Upper lobe of left lung (tissue), 6 donors: Measurements from ENCODE around the gene ITGB1BP1. TPM values are rescaled to one million over a fixed set of nuclear protein-coding genes. Genes with fewer than 3 reads are reported as not detected.

Experiments used
- ATAC-seq, 2 donors: fragments of 200-7000 bp; cut with Tn5 transposase; one replicate each; pipeline ENCODE4 v1.9.1; 2022; ENCODE audit warnings: mild to moderate bottlenecking in 2 of 2, moderate library complexity in 2 of 2; ENCODE audit not compliant: low FRiP score in 2 of 2
- DNase-seq, 2 donors: peaks; one replicate each; pipeline ENCODE4 v3.0.0-alpha.2; 2019 to 2020
- H3K27ac ChIP-seq, 4 donors: fragments of 200-600 bp; sonication (generic); one replicate each; pipeline ENCODE4 v1.5.1; 2016 to 2019
- H3K27me3 ChIP-seq, 4 donors: fragments of 200-600 bp; sonication (generic); one replicate each; pipeline ENCODE4 v1.5.1; 2017 to 2019
- H3K36me3 ChIP-seq, 4 donors: fragments of 200-600 bp; sonication (generic); one replicate each; pipeline ENCODE4 v1.5.1; 2016 to 2019
- H3K4me1 ChIP-seq, 4 donors: fragments of 200-600 bp; sonication (generic); one replicate each; pipeline ENCODE4 v1.5.1; 2018 to 2019
- H3K4me3 ChIP-seq, 4 donors: fragments of 200-600 bp; sonication (generic); one replicate each; pipeline ENCODE4 v1.5.1; 2017 to 2019; ENCODE audit warnings: mild to moderate bottlenecking in 2 of 4, moderate library complexity in 1 of 4
- H3K9me3 ChIP-seq, 4 donors: fragments of 200-600 bp; sonication (generic); one replicate each; pipeline ENCODE4 v1.5.1; 2018 to 2019
- CTCF ChIP-seq, 6 experiments: fragments of 450-650 bp in 4 of 6; fragments of 200-600 bp in 2 of 6; sonication (generic) in 2 of 6; IDR thresholded peaks; one replicate each; pipeline ENCODE4 v1.5.1; 2016 to 2019; ENCODE audit warnings: antibody characterized with exemption in 6 of 6
- EP300 ChIP-seq, 4 donors: sonication (generic); formaldehyde crosslinking; IDR thresholded peaks; one replicate each; pipeline ENCODE4 v1.5.1; 2017; ENCODE audit warnings: antibody characterized with exemption in 4 of 4, control low read depth in 2 of 4
- POLR2A ChIP-seq, 4 donors: fragments of 450-650 bp; IDR thresholded peaks; one replicate each; pipeline ENCODE4 v1.5.1; 2016 to 2017; ENCODE audit warnings: antibody characterized with exemption in 4 of 4, mild to moderate bottlenecking in 2 of 4
- POLR2AphosphoS5 ChIP-seq, 2 donors: sonication (generic); formaldehyde crosslinking; IDR thresholded peaks; one replicate each; pipeline ENCODE4 v1.5.1; 2017; ENCODE audit warnings: antibody characterized with exemption in 2 of 2
- WGBS, 2 donors: methylation state at CpG; one replicate each; pipeline ENCODE4 v1.1.5; 2017 to 2018; 5-methylcytosine and 5-hydroxymethylcytosine counted together
- total RNA-seq, 6 donors: library from RNA; depleted of rRNA in 4 of 6; stranded (reverse); fragments of >200 nt in 4 of 6; gene quantifications; one replicate each; pipeline versions ENCODE4 v1.1.0 to v1.2.1, GENCODE V29; 2016 to 2021
- donor health status: DM: no; HTN: no; CAD: no; lungs with moderate emphysema.
- donor health status: DM: no; HTN: yes; CAD: no; lungs with severe emphysema.

Gene ITGB1BP1
- total RNA-seq, 6 donors from 2014 or later = 25.1 to 87.2 (median 39.1) TPM

- Histone ChIP-seq H3K4me3 (no peak overlapping the region), H3K9me3 (no peaks in the 10 kb centered on the region), H3K27me3 (no peaks in the 10 kb centered on the region), H3K36me3 (peaks cover 16 to 52% (median 29%) of the 10 kb centered on the region in 4 donors), H3K4me1 (peaks cover 7 to 12% (median 11%) of the 10 kb centered on the region in 4 donors), H3K27ac (no peak overlapping the region)
- 82 to 95% methylated on average over 5 of the region's 5 CpGs for WGBS, 2 donors
- no peak for TF ChIP-seq CTCF (IDR thresholded peaks at IDR 0.05)
- no peak for TF ChIP-seq POLR2A (IDR thresholded peaks at IDR 0.05)
- no peak for TF ChIP-seq POLR2AphosphoS5 (IDR thresholded peaks at IDR 0.05)
- no peak for TF ChIP-seq EP300 (IDR thresholded peaks at IDR 0.05)
- DNase-seq = no peak
- no peak for ATAC-seq
Observed at GRCh38 chr2:9428965-9429577, 5.7 kb upstream of the ITGB1BP1 start.

- H3K36me3 ChIP-seq = peaks cover 0 to 8% (median 3%) of the 10 kb centered on the region in 4 donors
- H3K4me1 ChIP-seq = peaks cover 17 to 31% (median 23%) of the 10 kb centered on the region in 4 donors
- TF ChIP-seq POLR2AphosphoS5 (IDR thresholded peaks at IDR 0.05) (no peak), POLR2A (IDR thresholded peaks at IDR 0.05) (no peak), CTCF (IDR thresholded peaks at IDR 0.05) (no peak), EP300 (IDR thresholded peaks at IDR 0.05) (no peak)
- ATAC-seq (no peak), DNase-seq (no peak)
- no peaks in the 10 kb centered on the region for H3K9me3 ChIP-seq
- H3K27me3 ChIP-seq = no peaks in the 10 kb centered on the region
- H3K4me3 ChIP-seq = peak overlapping the region; percentile 78 to 99 (median 89)
- 54 to 64% methylated on average over 11 of the region's 11 CpGs for WGBS, 2 donors
- peak overlapping the region in 2 of 4 donors; percentile 92 to 95 for H3K27ac ChIP-seq
Observed at GRCh38 chr2:9424447-9425164, 1.3 kb upstream of the ITGB1BP1 start.

- ATAC-seq = peak in 1 of 2 donors; percentile 38
- no peaks in the 10 kb centered on the region for H3K9me3 ChIP-seq
- H3K4me3 ChIP-seq = peak overlapping the region; percentile 78 to 99 (median 89)
- peaks cover 17 to 31% (median 23%) of the 10 kb centered on the region in 4 donors for H3K4me1 ChIP-seq
- TF ChIP-seq POLR2A (IDR thresholded peaks at IDR 0.05) (no peak), CTCF (IDR thresholded peaks at IDR 0.05) (no peak), POLR2AphosphoS5 (IDR thresholded peaks at IDR 0.05) (no peak), EP300 (IDR thresholded peaks at IDR 0.05) (no peak)
- H3K27ac ChIP-seq = peak overlapping the region; percentile 87 to 95 (median 90)
- 0% methylated on average over 15 to 21 of the region's 21 CpGs for WGBS, 2 donors
- DNase-seq = no peak
- H3K27me3 ChIP-seq = no peaks in the 10 kb centered on the region
- peaks cover 0 to 3% (median under 1%) of the 10 kb centered on the region in 4 donors for H3K36me3 ChIP-seq
Observed at GRCh38 chr2:9423922-9424272, 569 bp upstream of the ITGB1BP1 start.

GRCh38 chr2:9422321-9423099 lies 818 bp downstream of the ITGB1BP1 start:
- H3K27ac ChIP-seq = peak overlapping the region; percentile 87 to 95 (median 90)
- peak; percentile 50 to 75 for DNase-seq
- peak; percentile 19 to 48 for ATAC-seq
- no peaks in the 10 kb centered on the region for H3K9me3 ChIP-seq
- WGBS, 2 donors = 11% methylated on average over 29 to 35 of the region's 42 CpGs
- no peaks in the 10 kb centered on the region for H3K27me3 ChIP-seq
- H3K4me1 ChIP-seq = peaks cover 17 to 31% (median 23%) of the 10 kb centered on the region in 4 donors
- peak overlapping the region; percentile 78 to 99 (median 91) for H3K4me3 ChIP-seq
- H3K36me3 ChIP-seq = peaks cover 0 to 4% (median 0%) of the 10 kb centered on the region in 4 donors
- TF ChIP-seq POLR2AphosphoS5 (IDR thresholded peaks at IDR 0.05) (no peak), EP300 (IDR thresholded peaks at IDR 0.05) (no peak), POLR2A (IDR thresholded peaks at IDR 0.05) (no peak), CTCF (IDR thresholded peaks at IDR 0.05) (no peak)
